Liver (tissue), 9 donors: ENCODE results near the gene BIRC3. TPM values are rescaled to one million over a fixed set of nuclear protein-coding genes. Genes with fewer than 3 reads are reported as not detected.

Experiments
- DNase-seq: peaks from one replicate; pipeline ENCODE4 v3.0.0-alpha.2; 2017; ENCODE audit warnings: low spot score
- H3K27ac ChIP-seq, 2 donors: one replicate each; pipeline ENCODE4 v1.7.0; 2013; ENCODE audit warnings: inconsistent platforms in 2 of 2, low read length in 2 of 2, control low read depth in 1 of 2, low read depth in 1 of 2, mild to moderate bottlenecking in 1 of 2
- H3K27me3 ChIP-seq, 4 donors: one replicate each; pipeline versions ENCODE4 v1.6.1 to v1.7.0; 2013; ENCODE audit warnings: low read length in 3 of 4, inconsistent platforms in 1 of 4, mild to moderate bottlenecking in 1 of 4, moderate library complexity in 1 of 4; ENCODE audit not compliant: control insufficient read depth in 4 of 4, insufficient read depth in 4 of 4
- H3K36me3 ChIP-seq, 4 donors: one replicate each; pipeline versions ENCODE4 v1.6.1 to v1.7.0; 2013; ENCODE audit warnings: low read length in 3 of 4, mild to moderate bottlenecking in 3 of 4, low read depth in 1 of 4, moderate library complexity in 1 of 4; ENCODE audit not compliant: control insufficient read depth in 4 of 4, insufficient read depth in 3 of 4
- H3K4me1 ChIP-seq, 4 donors: one replicate each; pipeline versions ENCODE4 v1.6.1 to v1.7.0; 2013; ENCODE audit warnings: low read length in 3 of 4, mild to moderate bottlenecking in 3 of 4, moderate library complexity in 1 of 4; ENCODE audit not compliant: control insufficient read depth in 4 of 4, insufficient read depth in 4 of 4
- H3K4me3 ChIP-seq, 3 donors: one replicate each; pipeline versions ENCODE4 v1.6.1 to v1.7.0; 2013; ENCODE audit warnings: low read length in 3 of 3, control low read depth in 1 of 3, low read depth in 1 of 3, mild to moderate bottlenecking in 1 of 3
- H3K9ac ChIP-seq, 2 donors: one replicate each; pipeline ENCODE4 v1.7.0; 2013; ENCODE audit warnings: low read length in 2 of 2, mild to moderate bottlenecking in 2 of 2, moderate library complexity in 2 of 2, control low read depth in 1 of 2, low read depth in 1 of 2
- H3K9me3 ChIP-seq, 4 donors: one replicate each; pipeline versions ENCODE4 v1.6.1 to v1.7.0; 2013; ENCODE audit warnings: low read length in 3 of 4; ENCODE audit not compliant: control insufficient read depth in 4 of 4
- ATF3 ChIP-seq: IDR thresholded peaks from 2 replicates; pipeline ENCODE4 v1.6.1; 2016; ENCODE audit warnings: antibody characterized with exemption
- CTCF ChIP-seq: fragments of 150-350 bp; IDR thresholded peaks from 2 replicates; pipeline ENCODE4 v1.5.1; 2017; ENCODE audit warnings: improper control_type of control experiment, low read depth, low read length; ENCODE audit not compliant: missing input control
- EGR1 ChIP-seq, 2 donors: IDR thresholded peaks; 2 replicates each; pipeline ENCODE4 v1.6.1; 2016 to 2018; ENCODE audit warnings: antibody characterized with exemption in 2 of 2, low read depth in 2 of 2
- FOXA1 ChIP-seq: IDR thresholded peaks from 2 replicates; pipeline ENCODE4 v1.6.1; 2016; ENCODE audit warnings: antibody characterized with exemption
- FOXA2 ChIP-seq: IDR thresholded peaks from 2 replicates; pipeline ENCODE4 v1.6.1; 2016; ENCODE audit warnings: antibody characterized with exemption
- GABPA ChIP-seq, 2 donors: IDR thresholded peaks in 1 of 2; conservative IDR thresholded peaks in 1 of 2; 2 replicates each; pipeline ENCODE4 v1.6.1; 2016; ENCODE audit warnings: antibody characterized with exemption in 2 of 2, mild to moderate bottlenecking in 1 of 2, moderate library complexity in 1 of 2
- HNF4A ChIP-seq, 2 donors: conservative IDR thresholded peaks; 2 replicates each; pipeline ENCODE4 v1.6.1; 2016; ENCODE audit warnings: antibody characterized with exemption in 2 of 2, mild to moderate bottlenecking in 2 of 2
- HNF4G ChIP-seq: IDR thresholded peaks from 2 replicates; pipeline ENCODE4 v1.6.1; 2016; ENCODE audit warnings: antibody characterized with exemption
- JUND ChIP-seq, 2 donors: IDR thresholded peaks; 2 replicates each; pipeline ENCODE4 v1.6.1; 2016; ENCODE audit warnings: antibody characterized with exemption in 2 of 2
- MAX ChIP-seq: IDR thresholded peaks from 2 replicates; pipeline ENCODE4 v1.6.1; 2016; ENCODE audit warnings: antibody characterized with exemption
- NR2F2 ChIP-seq: IDR thresholded peaks from 2 replicates; pipeline ENCODE4 v1.6.1; 2016; ENCODE audit warnings: antibody characterized with exemption
- RAD21 ChIP-seq, 2 donors: IDR thresholded peaks; 2 replicates each; pipeline ENCODE4 v1.6.1; 2016; ENCODE audit warnings: antibody characterized with exemption in 2 of 2, mild to moderate bottlenecking in 2 of 2
- REST ChIP-seq: IDR thresholded peaks from 2 replicates; pipeline ENCODE4 v1.6.1; 2016; ENCODE audit warnings: antibody characterized with exemption, mild to moderate bottlenecking
- RXRA ChIP-seq, 2 donors: IDR thresholded peaks; 2 replicates each; pipeline ENCODE4 v1.6.1; 2017 to 2018; ENCODE audit warnings: antibody characterized with exemption in 2 of 2, mild to moderate bottlenecking in 1 of 2
- SP1 ChIP-seq: IDR thresholded peaks from 2 replicates; pipeline ENCODE4 v1.6.1; 2018; ENCODE audit warnings: antibody characterized with exemption, mild to moderate bottlenecking
- TAF1 ChIP-seq: conservative IDR thresholded peaks from 2 replicates; pipeline ENCODE4 v1.6.1; 2016; ENCODE audit warnings: antibody characterized with exemption, mild to moderate bottlenecking
- YY1 ChIP-seq: IDR thresholded peaks from 2 replicates; pipeline ENCODE4 v1.6.1; 2016; ENCODE audit warnings: antibody characterized with exemption, mild to moderate bottlenecking
- ZBTB33 ChIP-seq: IDR thresholded peaks from 2 replicates; pipeline ENCODE4 v1.6.1; 2016; ENCODE audit warnings: antibody characterized with exemption
- WGBS: extraction: QIAGEN DNeasy Blood & Tissue Kit; methylation state at CpG from one replicate; pipeline ENCODE4 v1.1.7; 2013; 5-methylcytosine and 5-hydroxymethylcytosine counted together
- polyA plus RNA-seq, 2 donors: library from polyadenylated mRNA; stranded (reverse) in 1 of 2; unstranded in 1 of 2; fragments of 200-250 nt in 1 of 2; fragments of >200 nt in 1 of 2; fragmentation: Nextera tagmentation in 1 of 2; extraction: Ambion mirVana in 1 of 2; gene quantifications; one replicate each; pipeline versions ENCODE4 v1.2.1 to v1.2.3, GENCODE V29; 2013 to 2015
- total RNA-seq, 2 donors: library from RNA; depleted of rRNA; stranded (reverse); fragments of >200 nt; gene quantifications; one replicate each; pipeline ENCODE4 v1.2.3, GENCODE V29; 2014
- donor health status: healthy.
- donor health status: healthy.
- donor health status: healthy.
- donor health status: healthy.
- donor health status: healthy.

The BIRC3 gene
- total and polyA plus RNA-seq, 4 donors = 1.4 to 8.1 (median 2.9) TPM

- WGBS = 97% methylated on average over 1 of the region's 1 CpG
- Histone ChIP-seq H3K4me3 (no peak overlapping the region), H3K4me1 (no peaks in the 10 kb centered on the region), H3K9me3 (no peaks in the 10 kb centered on the region), H3K36me3 (no peaks in the 10 kb centered on the region), H3K9ac (no peak overlapping the region), H3K27ac (no peak overlapping the region), H3K27me3 (no peaks in the 10 kb centered on the region)
- TF ChIP-seq EGR1 (IDR thresholded peaks at IDR 0.05; ENCODE audit: low read depth in 2 of 2) (no peak), CTCF (no peak), ZBTB33 (no peak), JUND (IDR thresholded peaks at IDR 0.05) (no peak), MAX (no peak), HNF4A (conservative IDR thresholded peaks at IDR 0.05) (no peak), FOXA2 (no peak)
- DNase-seq = no peak
These were observed 25.5 kb upstream of the BIRC3 start for GRCh38 chr11:102291831-102292230.

GRCh38 chr11:102292933-102293332, 24.4 kb upstream of the BIRC3 start:
- no peaks in the 10 kb centered on the region for H3K27me3 ChIP-seq
- H3K36me3 ChIP-seq = no peaks in the 10 kb centered on the region
- H3K27ac ChIP-seq = no peak overlapping the region
- no peak overlapping the region for H3K4me3 ChIP-seq
- WGBS = 93% methylated on average over 6 of the region's 6 CpGs
- H3K9me3 ChIP-seq = no peaks in the 10 kb centered on the region
- DNase-seq = no peak
- no peaks in the 10 kb centered on the region for H3K4me1 ChIP-seq
- no peak overlapping the region for H3K9ac ChIP-seq
- TF ChIP-seq FOXA1 (no peak), HNF4G (no peak), RXRA (IDR thresholded peaks at IDR 0.05) (no peak), YY1 (no peak), FOXA2 (no peak), EGR1 (IDR thresholded peaks at IDR 0.05; ENCODE audit: low read depth in 2 of 2) (no peak), TAF1 (no peak), SP1 (no peak), RAD21 (IDR thresholded peaks at IDR 0.05) (no peak), MAX (no peak), ZBTB33 (no peak), CTCF (no peak), NR2F2 (no peak), REST (no peak), ATF3 (no peak), HNF4A (conservative IDR thresholded peaks at IDR 0.05) (no peak), JUND (IDR thresholded peaks at IDR 0.05) (no peak), GABPA (IDR thresholded peaks at IDR 0.05 in 1 of 2, conservative IDR thresholded peaks at IDR 0.05 in 1 of 2) (no peak)
